GM12878 (cell line): ENCODE results near the gene GRM3. TPM values are rescaled to one million over a fixed set of nuclear protein-coding genes. Genes with fewer than 3 reads are reported as not detected.

Experiments
- ATAC-seq: fragments of 200-7000 bp; cut with Tn5 transposase; 3 replicates; pipeline ENCODE4 v1.9.1; 2020; ENCODE audit warnings: mild to moderate bottlenecking, moderate library complexity
- BruUV-seq: library from RNA; stranded (reverse); fragments of 400-500 nt; replicated peaks from 2 replicates; lab custom pipeline; 2021; lab: Mats Ljungman, UMichigan
- CTCF ChIA-PET: fragments of 300-600 bp; sonication (Branson Sonifier 250); formaldehyde crosslinking; extraction: SDS; loops from one replicate; lab custom pipeline; 2021; ENCODE audit warnings: inconsistent platforms; lab: Yijun Ruan, JAX
- POLR2A ChIA-PET: fragments of 350-600 bp; formaldehyde crosslinking; extraction: SDS; loops from one replicate; lab custom pipeline; 2021; ENCODE audit warnings: inconsistent platforms; lab: Charles Lee
- RAD21 ChIA-PET: fragments of 300-600 bp; sonication (Branson Sonifier 250); formaldehyde crosslinking; loops from one replicate; lab custom pipeline; 2023; ENCODE audit warnings: antibody characterized with exemption; ENCODE audit not compliant: unreplicated experiment; lab: Charles Lee
- SMC1A ChIA-PET: fragments of 300-600 bp; sonication (Branson Sonifier 250); formaldehyde crosslinking; loops from one replicate; lab custom pipeline; 2023; ENCODE audit not compliant: unreplicated experiment, uncharacterized antibody; lab: Charles Lee
- DNase-seq: peaks from one replicate; pipeline ENCODE4 v3.0.0-alpha.2; 2011; ENCODE audit warnings: low read depth, low spot score
- FAIRE-seq: peaks from 3 replicates; lab custom pipeline; 2011; peaks lifted over from hg19 to GRCh38; lab: Jason Lieb, UNC
- H2AFZ ChIP-seq: 2 replicates; pipeline ENCODE4 v1.6.0; 2011; ENCODE audit warnings: low read depth, low read length, control low read depth; ENCODE audit not compliant: control insufficient read depth
- H3K27ac ChIP-seq: 2 replicates; pipeline ENCODE4 v1.5.1; 2011; ENCODE audit warnings: control low read depth; ENCODE audit not compliant: control insufficient read depth, insufficient read depth
- H3K27me3 ChIP-seq, 2 experiments: replicated peaks in 1 of 2; 2 replicates each; pipeline versions ENCODE4 v1.6.0 to v1.6.1; 2011; ENCODE audit warnings: low read length in 1 of 2; ENCODE audit not compliant: control insufficient read depth in 2 of 2, insufficient read depth in 2 of 2
- H3K36me3 ChIP-seq, 2 experiments: 2 replicates each; pipeline ENCODE4 v1.5.1; 2011; ENCODE audit warnings: low read length in 1 of 2; ENCODE audit not compliant: control insufficient read depth in 2 of 2, insufficient read depth in 2 of 2
- H3K4me1 ChIP-seq: 2 replicates; pipeline ENCODE4 v1.6.1; 2011; ENCODE audit warnings: mild to moderate bottlenecking, low read length, moderate library complexity, mixed read lengths; ENCODE audit not compliant: control insufficient read depth, insufficient read depth
- H3K4me2 ChIP-seq: 2 replicates; pipeline ENCODE4 v1.6.0; 2011; ENCODE audit warnings: control low read depth; ENCODE audit not compliant: control insufficient read depth, insufficient read depth
- H3K4me3 ChIP-seq: fragments of 200-600 bp; sonication (generic); 2 replicates; pipeline ENCODE4 v1.5.1; 2016
- H3K79me2 ChIP-seq: 2 replicates; pipeline ENCODE4 v1.6.0; 2011; ENCODE audit warnings: low read length; ENCODE audit not compliant: control insufficient read depth, insufficient read depth
- H3K9ac ChIP-seq: 2 replicates; pipeline ENCODE4 v1.8.0; 2011; ENCODE audit warnings: low read length, control low read depth, mixed read lengths; ENCODE audit not compliant: control insufficient read depth, insufficient read depth
- H3K9me3 ChIP-seq: replicated peaks from 3 replicates; pipeline ENCODE4 v1.5.1; 2011; ENCODE audit warnings: mild to moderate bottlenecking, low read length; ENCODE audit not compliant: control insufficient read depth, insufficient read depth
- H4K20me1 ChIP-seq: 2 replicates; pipeline ENCODE4 v1.6.0; 2011; ENCODE audit not compliant: control insufficient read depth, insufficient read depth
- BCL11A ChIP-seq: IDR thresholded peaks from 2 replicates; pipeline ENCODE4 v1.6.1; 2011; ENCODE audit warnings: low read depth, low read length
- CTCF ChIP-seq, 3 experiments: IDR thresholded peaks in 2 of 3; conservative IDR thresholded peaks in 1 of 3; 2 replicates each; pipeline ENCODE4 v1.5.1; 2011; ENCODE audit warnings: low read depth in 3 of 3, low read length in 3 of 3, mild to moderate bottlenecking in 3 of 3, control low read depth in 2 of 3, moderate library complexity in 2 of 3, inconsistent platforms in 1 of 3, mixed read lengths in 1 of 3; ENCODE audit not compliant: control insufficient read depth in 2 of 3, insufficient read depth in 1 of 3; ENCODE audit errors: extremely low read depth in 1 of 3
- PML ChIP-seq: IDR thresholded peaks from 2 replicates; pipeline ENCODE4 v1.6.1; 2012; ENCODE audit warnings: low read length, inconsistent platforms
- POU2F2 ChIP-seq: IDR thresholded peaks from 3 replicates; pipeline ENCODE4 v1.6.1; 2011; ENCODE audit warnings: low read depth, mild to moderate bottlenecking, low read length, borderline replicate concordance
- PRDM15 ChIP-seq: fragments of 450-650 bp; formaldehyde crosslinking; IDR thresholded peaks from 2 replicates; pipeline ENCODE4 v1.4.0; 2020; ENCODE audit warnings: mild to moderate bottlenecking, moderate library complexity
- RELA ChIP-seq: fragments of 450-650 bp; IDR thresholded peaks from 2 replicates; pipeline ENCODE4 v1.8.0; 2014; ENCODE audit warnings: borderline replicate concordance; ENCODE audit not compliant: partially characterized antibody
- STAT3 ChIP-seq: IDR thresholded peaks from 2 replicates; pipeline ENCODE4 v1.6.1; 2011; ENCODE audit warnings: low read depth, low read length, improper control_type of control experiment
- ZBTB11 ChIP-seq: fragments of 450-650 bp; formaldehyde crosslinking; IDR thresholded peaks from 2 replicates; pipeline ENCODE4 v1.5.0; 2022; ENCODE audit warnings: mild to moderate bottlenecking, missing genetic modification characterization
- ZNF687 ChIP-seq: fragments of 450-650 bp; IDR thresholded peaks from 2 replicates; pipeline ENCODE4 v1.6.1; 2017; ENCODE audit warnings: mild to moderate bottlenecking, moderate library complexity
- ZSCAN29 ChIP-seq: fragments of 450-650 bp; IDR thresholded peaks from 2 replicates; pipeline ENCODE4 v1.6.1; 2017; ENCODE audit warnings: mild to moderate bottlenecking, moderate library complexity
- WGBS: methylation state at CpG from one replicate; pipeline ENCODE4 v1.1.6; 2016; ENCODE audit warnings: low lambda C conversion rate; ENCODE audit not compliant: insufficient replicate concordance, insufficient coverage; ENCODE audit errors: missing lambda C conversion rate; 5-methylcytosine and 5-hydroxymethylcytosine counted together
- in situ Hi-C: fragments of 300-500 bp; cut with MboI; formaldehyde crosslinking; loops from 9 replicates; pipeline ENCODE4 v1.14.3; 2018; ENCODE audit warnings: mixed read lengths
- intact Hi-C: fragments of 100-400 bp; cut with micrococcal nuclease; formaldehyde crosslinking; loops from one replicate; pipeline ENCODE4 v1.14.2; 2022; ENCODE audit not compliant: unreplicated experiment
- polyA plus RNA-seq, 11 experiments: library from polyadenylated mRNA; depleted of rRNA in 4 of 11; unstranded in 6 of 11; stranded (reverse) in 5 of 11; fragments of >200 nt; fragmentation: Nextera tagmentation in 4 of 11; fragmentation: Illumina TruSeq in 1 of 11; extraction: Ambion mirVana in 4 of 11; extraction: Trizol in 1 of 11; gene quantifications; 1 replicate in 1 of 11; 2 replicates in 10 of 11; pipeline versions ENCODE4 v1.2.1 to v1.2.3, GENCODE V29; 2011 to 2016; ENCODE audit warnings: inconsistent platforms in 2 of 11, missing spikeins in 2 of 11, low read depth in 1 of 11
- total RNA-seq, 4 experiments: library from RNA; depleted of rRNA in 3 of 4; stranded (reverse); fragments of >200 nt in 3 of 4; fragmentation: Illumina TruSeq in 1 of 4; extraction: Trizol in 1 of 4; gene quantifications; 2 replicates each; pipeline versions ENCODE4 v1.2.1 to v1.2.3, GENCODE V29; 2013 to 2021

Gene GRM3
- total and polyA plus RNA-seq, 10 of the 15 experiments (the other 5 are each of a cell fraction or from before 2014, with no cell fraction given) = 0.03 to 0.49 (median 0.15) TPM; not detected in 1

GRCh38 chr7:86815556-86815955 is 171.8 kb downstream of the GRM3 start:
- H3K4me2 ChIP-seq = no peak overlapping the region
- H3K4me3 ChIP-seq = no peak overlapping the region
- CTCF ChIA-PET = interaction anchor here (0.6 to 3.1 kb wide), 13 partner anchors 10 to 924 kb away, joined by 3 to 12 read pairs (median 4); no protein-coding TSS in a partner anchor
- no peaks in the 10 kb centered on the region for H3K79me2 ChIP-seq
- H4K20me1 ChIP-seq = no peaks in the 10 kb centered on the region
- in situ Hi-C loops = loop anchor here (10.0 kb wide), 1 partner anchor 211 kb away; no protein-coding TSS in a partner anchor
- H3K27ac ChIP-seq = no peak overlapping the region
- intact Hi-C loops = loop anchor here (1.0 to 10.0 kb wide), 3 partner anchors 148 to 921 kb away; no protein-coding TSS in a partner anchor
- H3K9me3 ChIP-seq = no peaks in the 10 kb centered on the region
- FAIRE-seq (no peak), DNase-seq (no peak), ATAC-seq (no peak)
- BruUV-seq = no TSS peak
- WGBS = 0% methylated on average over 1 of the region's 1 CpG
- H3K36me3 ChIP-seq = no peaks in the 10 kb centered on the region
- RAD21 ChIA-PET = interaction anchor here (1.0 kb wide), 1 partner anchor 23 kb away, joined by 3 read pairs; no protein-coding TSS in a partner anchor
- no peaks in the 10 kb centered on the region for H3K27me3 ChIP-seq
- SMC1A ChIA-PET = interaction anchor here (0.8 to 1.8 kb wide), 7 partner anchors 26 to 218 kb away, joined by 3 to 9 read pairs (median 5); no protein-coding TSS in a partner anchor
- no peaks in the 10 kb centered on the region for H3K4me1 ChIP-seq
- no peak overlapping the region for H3K9ac ChIP-seq
- no peak overlapping the region for H2AFZ ChIP-seq
- POLR2A ChIA-PET = no interaction called here
- TF ChIP-seq STAT3 (no peak), ZSCAN29 (no peak), PRDM15 (no peak), RELA (no peak), ZBTB11 (CRISPR knock-in tag) (no peak), CTCF (IDR thresholded peaks at IDR 0.05 in 2 of 3, conservative IDR thresholded peaks at IDR 0.05 in 1 of 3; ENCODE audit: control insufficient read depth in 2 of 3, extremely low read depth in 1 of 3, insufficient read depth in 1 of 3, low read depth in 3 of 3, low read length in 3 of 3) (no peak), POU2F2 (no peak), BCL11A (no peak), PML (no peak), ZNF687 (no peak)
